Activated CD4-positive, alpha-beta T cell treated with anti-CD3 and anti-CD28 coated beads, Interleukin-2, amount 10 ng/mL, durations not matched to agents 7 days and 5 days (primary cell): Measurements from ENCODE around the gene EIF5A. TPM values are rescaled to one million over a fixed set of nuclear protein-coding genes. Genes with fewer than 3 reads are reported as not detected.
A peak's percentile ranks its signal among the peaks of the same experiment; 100 is the strongest.

Experiments
- CTCF ChIA-PET: fragments of 350-600 bp; sonication (Branson Sonifier 250); formaldehyde crosslinking; loops from one replicate; lab custom pipeline; 2021; ENCODE audit warnings: antibody characterized with exemption; lab: Charles Lee
- POLR2A ChIA-PET: fragments of 350-600 bp; sonication (Branson Sonifier 250); formaldehyde crosslinking; loops from one replicate; lab custom pipeline; 2021; ENCODE audit warnings: antibody characterized with exemption; lab: Charles Lee
- DNase-seq: peaks from one replicate; pipeline ENCODE4 v3.0.0-alpha.2; 2020
- H3K27ac Mint-ChIP-seq: one replicate; pipeline ENCODE4 v1.8.0; 2021; ENCODE audit warnings: mild to moderate bottlenecking, moderate library complexity, mixed read lengths
- H3K27me3 Mint-ChIP-seq: one replicate; pipeline ENCODE4 v1.8.0; 2021; ENCODE audit warnings: mixed read lengths
- H3K36me3 Mint-ChIP-seq: one replicate; pipeline ENCODE4 v1.8.0; 2021; ENCODE audit warnings: low read depth, mixed read lengths
- H3K4me1 Mint-ChIP-seq: one replicate; pipeline ENCODE4 v1.8.0; 2021; ENCODE audit warnings: mixed read lengths
- H3K4me3 Mint-ChIP-seq: one replicate; pipeline ENCODE4 v1.8.0; 2021; ENCODE audit warnings: mild to moderate bottlenecking, moderate library complexity, mixed read lengths
- H3K9me3 Mint-ChIP-seq: one replicate; pipeline ENCODE4 v1.8.0; 2021; ENCODE audit warnings: mixed read lengths
- total RNA-seq, 2 experiments: library from RNA; stranded (reverse); gene quantifications; one replicate each; pipeline ENCODE4 v1.2.3, GENCODE V29; 2021

Gene EIF5A
- total RNA-seq, 2 experiments from 2014 or later = 470 to 502 TPM

DNA sequence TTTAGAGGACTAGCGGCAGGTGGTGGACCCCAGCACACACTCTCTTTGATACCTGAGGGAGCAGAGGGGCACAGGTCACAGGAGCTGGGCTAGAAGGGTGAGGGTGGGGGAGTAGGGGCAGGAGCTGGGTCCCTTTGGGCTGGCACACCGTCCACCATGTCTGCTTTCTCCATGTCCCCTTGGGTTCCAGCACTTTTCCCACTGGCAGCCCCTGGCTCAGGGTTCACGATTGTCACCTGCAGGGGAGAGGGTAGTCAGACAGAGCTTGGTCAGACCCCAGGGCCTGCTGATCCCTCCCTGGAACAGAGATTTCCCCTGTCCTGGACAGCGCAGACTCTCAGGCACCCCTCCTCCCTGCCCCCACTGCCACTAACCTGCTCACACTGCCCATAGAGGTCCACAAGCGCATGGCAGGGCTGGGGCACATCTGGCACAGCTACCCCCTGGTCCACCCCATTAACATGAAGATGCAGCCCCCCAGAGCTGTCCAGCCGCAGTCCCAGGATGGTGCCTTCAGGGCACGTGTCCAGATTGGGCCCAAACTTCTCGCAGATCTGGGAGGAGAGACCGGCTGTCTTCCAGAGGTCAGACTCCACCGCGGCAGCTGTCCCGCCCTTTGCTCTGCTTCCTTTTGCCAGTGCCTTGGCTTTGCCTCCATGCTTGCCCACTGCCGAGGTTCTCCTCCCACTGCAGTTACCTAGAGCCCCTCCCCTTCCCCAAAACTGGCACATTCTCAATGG, 10.9 kb downstream of the EIF5A start:
- peaks cover 40% of the 10 kb centered on the region for H3K36me3 Mint-ChIP-seq
- no peak for DNase-seq
- H3K4me3 Mint-ChIP-seq = no peak overlapping the region
- POLR2A ChIA-PET = no interaction called here
- peaks cover 20% of the 10 kb centered on the region for H3K4me1 Mint-ChIP-seq
- H3K27ac Mint-ChIP-seq = no peak overlapping the region
- no peaks in the 10 kb centered on the region for H3K9me3 Mint-ChIP-seq
- CTCF ChIA-PET = interaction anchor here (0.7 to 1.7 kb wide), 5 partner anchors 9 to 117 kb away, joined by 3 to 4 read pairs (median 3); partner anchors contain the start of genes ACAP1, NEURL4 and SLC2A4
- H3K27me3 Mint-ChIP-seq = no peaks in the 10 kb centered on the region

DNA sequence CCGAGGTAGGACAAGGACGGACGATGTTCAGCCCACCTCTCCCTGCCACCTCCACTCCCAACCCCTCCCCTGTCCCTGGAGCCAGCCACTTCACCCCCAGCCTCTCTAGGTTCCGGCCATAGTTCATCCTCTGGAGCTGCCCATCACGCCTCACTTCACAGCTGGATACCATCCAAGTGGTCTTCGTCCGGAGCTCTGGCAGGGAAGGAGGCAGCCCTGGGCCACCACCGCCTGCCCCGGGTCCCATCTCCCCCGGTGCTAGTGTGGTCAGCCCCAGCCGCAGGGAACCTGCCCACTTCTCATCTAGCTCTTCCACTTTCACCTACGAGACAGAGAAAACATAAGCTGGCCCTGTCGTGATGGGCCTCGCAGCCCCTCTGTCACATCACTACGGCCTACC, 14.0 kb downstream of the EIF5A start:
- POLR2A ChIA-PET = interaction anchor here (1.1 kb wide), 1 partner anchor 8 kb away, joined by 3 read pairs; the partner anchor contains the start of gene NEURL4
- CTCF ChIA-PET = interaction anchor here (0.9 to 1.6 kb wide), 7 partner anchors 8 to 236 kb away, joined by 3 to 12 read pairs (median 3); partner anchors contain the start of genes ACAP1 and TNFSF13
- peaks cover 9% of the 10 kb centered on the region for H3K4me1 Mint-ChIP-seq
- no peak for DNase-seq
- H3K27me3 Mint-ChIP-seq = no peaks in the 10 kb centered on the region
- H3K27ac Mint-ChIP-seq = no peak overlapping the region
- H3K36me3 Mint-ChIP-seq = peaks cover 30% of the 10 kb centered on the region
- H3K4me3 Mint-ChIP-seq = no peak overlapping the region
- H3K9me3 Mint-ChIP-seq = no peaks in the 10 kb centered on the region

DNA sequence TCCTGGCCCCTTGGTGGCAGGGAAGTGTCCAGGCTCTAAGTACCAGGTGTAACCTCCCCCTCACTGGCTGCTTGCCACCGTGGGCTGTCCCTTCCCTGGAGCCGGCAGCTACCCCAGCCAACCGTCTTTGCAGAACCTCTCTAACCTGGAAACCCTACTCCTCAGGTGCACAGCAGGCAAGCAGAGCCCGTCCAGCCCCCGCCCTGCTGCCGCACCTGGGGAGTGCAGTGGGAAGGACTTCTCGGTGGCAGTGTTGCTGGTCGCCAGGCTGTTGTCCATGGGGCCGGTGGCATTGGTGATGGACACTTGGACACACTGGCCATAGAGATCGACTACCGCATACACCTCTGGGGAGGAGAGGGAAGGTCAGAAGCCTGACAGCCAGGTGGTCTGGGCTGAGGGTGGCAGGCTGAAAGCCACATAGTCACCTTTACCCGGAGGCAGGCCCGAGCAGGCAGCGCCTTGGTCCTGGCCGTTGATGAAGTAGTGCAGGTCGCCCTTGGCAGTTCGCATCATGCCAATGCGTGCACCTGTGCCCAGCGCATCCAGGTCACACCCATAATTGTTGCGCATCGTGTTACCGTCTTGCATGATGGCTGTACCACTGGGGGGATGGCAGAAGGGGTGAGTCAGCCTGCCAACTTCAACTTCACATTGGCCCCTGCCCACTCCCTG, 15.2 kb downstream of the EIF5A start:
- no peak for DNase-seq
- H3K9me3 Mint-ChIP-seq = no peaks in the 10 kb centered on the region
- ChIA-PET CTCF (interaction anchor here (0.7 to 1.7 kb wide), 7 partner anchors 9 to 235 kb away, joined by 3 to 12 read pairs (median 4); partner anchors contain the start of genes ACAP1 and TNFSF13), POLR2A (no interaction called here)
- H3K27ac Mint-ChIP-seq = no peak overlapping the region
- H3K4me3 Mint-ChIP-seq = no peak overlapping the region
- H3K4me1 Mint-ChIP-seq = peaks cover 18% of the 10 kb centered on the region
- H3K36me3 Mint-ChIP-seq = peaks cover 34% of the 10 kb centered on the region
- no peaks in the 10 kb centered on the region for H3K27me3 Mint-ChIP-seq

DNA sequence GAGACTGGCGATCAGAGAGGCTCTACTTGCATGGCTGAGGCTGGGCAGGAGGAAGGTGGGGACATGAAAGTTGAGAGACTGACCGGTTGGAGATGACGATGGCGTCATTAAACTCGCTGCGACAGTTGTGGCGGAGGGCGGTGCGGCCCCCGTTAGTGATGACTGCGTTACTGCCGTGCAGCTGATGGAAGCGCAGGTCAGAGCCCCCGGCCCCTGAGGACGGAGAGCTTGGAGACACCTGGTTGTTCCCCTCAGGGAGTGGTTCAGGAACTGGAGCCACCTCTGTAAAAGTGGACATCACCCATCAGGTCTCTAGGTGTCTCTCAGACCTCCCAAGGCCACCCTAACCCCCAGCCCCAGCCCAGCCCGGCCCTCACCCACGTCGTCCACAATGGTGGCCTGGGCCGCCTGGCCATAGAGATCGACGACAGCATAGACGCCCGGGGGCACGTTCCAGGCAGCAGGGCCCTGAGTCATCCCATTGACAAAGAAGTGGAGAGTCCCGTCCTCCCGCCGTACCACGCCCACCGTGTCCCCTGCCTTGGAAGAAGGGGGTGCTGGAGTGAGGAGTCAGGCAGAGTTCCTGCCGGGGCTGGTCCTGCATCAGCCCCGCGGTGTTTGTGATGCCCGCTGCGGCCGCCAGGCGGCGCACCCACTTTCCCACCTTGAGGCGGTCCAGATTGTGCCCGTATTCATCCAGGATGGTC, 16.5 kb downstream of the EIF5A start:
- H3K9me3 Mint-ChIP-seq = no peaks in the 10 kb centered on the region
- peaks cover 30% of the 10 kb centered on the region for H3K4me1 Mint-ChIP-seq
- ChIA-PET POLR2A (no interaction called here), CTCF (interaction anchor here (0.7 to 2.1 kb wide), 4 partner anchors 9 to 138 kb away, joined by 3 to 11 read pairs (median 6); partner anchors contain the start of gene GPS2)
- no peak overlapping the region for H3K27ac Mint-ChIP-seq
- peak; percentile 71 for DNase-seq
- H3K27me3 Mint-ChIP-seq = no peaks in the 10 kb centered on the region
- no peak overlapping the region for H3K4me3 Mint-ChIP-seq
- H3K36me3 Mint-ChIP-seq = peaks cover 28% of the 10 kb centered on the region

DNA sequence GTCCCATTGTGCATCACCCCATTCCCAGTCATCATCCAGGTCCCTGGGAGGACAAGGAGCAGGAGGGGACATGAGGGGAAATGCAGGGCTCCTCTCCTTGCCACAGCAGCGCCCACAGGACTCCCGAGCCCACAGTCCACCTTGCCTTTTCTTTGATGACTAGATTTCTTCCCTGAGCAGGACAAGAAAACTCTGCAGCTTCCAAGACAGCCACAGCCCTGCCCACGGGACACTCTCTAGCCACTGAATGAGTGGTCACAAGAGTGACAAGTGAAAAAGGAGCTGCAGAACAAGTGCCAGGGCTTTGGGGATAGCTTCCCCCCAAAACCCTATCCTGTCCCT, 17.0 kb downstream of the EIF5A start:
- peaks cover 31% of the 10 kb centered on the region for H3K4me1 Mint-ChIP-seq
- H3K36me3 Mint-ChIP-seq = peaks cover 28% of the 10 kb centered on the region
- H3K9me3 Mint-ChIP-seq = no peaks in the 10 kb centered on the region
- H3K27me3 Mint-ChIP-seq = no peaks in the 10 kb centered on the region
- no peak overlapping the region for H3K27ac Mint-ChIP-seq
- DNase-seq = no peak
- ChIA-PET CTCF (interaction anchor here (0.8 to 2.1 kb wide), 3 partner anchors 9 to 65 kb away, joined by 4 to 11 read pairs (median 5); partner anchors contain the start of gene GPS2), POLR2A (no interaction called here)
- no peak overlapping the region for H3K4me3 Mint-ChIP-seq

DNA sequence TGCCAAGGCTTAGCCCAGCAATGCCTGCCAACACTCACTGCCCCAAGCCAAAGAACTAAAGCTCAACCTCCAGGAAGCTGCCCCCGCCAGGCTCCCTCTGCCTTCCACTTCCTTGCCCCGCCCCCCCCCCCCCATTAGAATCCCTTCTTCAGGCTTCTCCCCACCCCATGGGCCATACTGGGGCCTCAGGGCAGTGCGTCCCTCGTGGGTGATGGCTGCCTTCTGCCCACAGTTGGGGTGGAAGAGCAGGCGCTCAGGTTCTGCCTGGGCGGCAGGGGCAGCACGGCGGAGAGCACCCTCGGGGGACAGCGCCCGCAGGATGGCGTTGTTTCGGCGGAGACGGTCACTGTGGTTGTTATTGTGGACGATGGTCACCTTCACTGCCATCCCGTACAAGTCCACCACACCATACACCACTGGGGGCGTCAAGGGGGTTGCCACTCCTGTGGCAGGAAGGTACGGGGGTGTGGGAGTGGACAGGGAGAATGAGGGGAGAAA, 17.7 kb downstream of the EIF5A start:
- no peak for DNase-seq
- Mint-ChIP-seq H3K36me3 (peaks cover 28% of the 10 kb centered on the region), H3K9me3 (no peaks in the 10 kb centered on the region), H3K27ac (no peak overlapping the region), H3K27me3 (no peaks in the 10 kb centered on the region), H3K4me1 (peaks cover 38% of the 10 kb centered on the region), H3K4me3 (no peak overlapping the region)
- ChIA-PET POLR2A (no interaction called here), CTCF (interaction anchor here (0.8 to 2.1 kb wide), 3 partner anchors 10 to 65 kb away, joined by 4 to 11 read pairs (median 5); partner anchors contain the start of gene GPS2)

DNA sequence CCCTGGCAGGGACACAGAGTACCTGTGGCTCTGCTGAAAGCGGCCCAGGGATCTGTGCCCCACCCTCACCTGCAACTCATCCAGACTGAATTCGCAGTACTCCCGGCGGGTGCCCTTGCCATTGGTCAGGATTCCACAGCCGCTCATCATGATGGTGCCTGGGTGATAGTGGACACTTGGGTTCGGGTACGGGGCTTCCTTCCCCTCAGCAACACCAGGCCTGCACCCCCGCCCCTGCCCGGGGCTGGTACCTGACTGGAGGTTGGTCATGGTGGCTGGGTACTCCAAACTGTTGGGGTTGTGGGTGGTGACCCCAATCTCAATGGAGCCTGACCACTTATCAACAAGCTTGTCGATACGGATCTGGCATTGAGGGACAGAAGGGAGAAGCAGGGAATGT, 18.8 kb downstream of the EIF5A start:
- H3K36me3 Mint-ChIP-seq = peaks cover 23% of the 10 kb centered on the region
- no peaks in the 10 kb centered on the region for H3K9me3 Mint-ChIP-seq
- DNase-seq = no peak
- H3K27ac Mint-ChIP-seq = no peak overlapping the region
- ChIA-PET CTCF (interaction anchor here (0.9 to 2.1 kb wide), 5 partner anchors 8 to 107 kb away, joined by 3 to 11 read pairs (median 4); partner anchors contain the start of genes ACAP1 and GPS2), POLR2A (no interaction called here)
- peaks cover 42% of the 10 kb centered on the region for H3K4me1 Mint-ChIP-seq
- no peak overlapping the region for H3K4me3 Mint-ChIP-seq
- no peaks in the 10 kb centered on the region for H3K27me3 Mint-ChIP-seq

DNA sequence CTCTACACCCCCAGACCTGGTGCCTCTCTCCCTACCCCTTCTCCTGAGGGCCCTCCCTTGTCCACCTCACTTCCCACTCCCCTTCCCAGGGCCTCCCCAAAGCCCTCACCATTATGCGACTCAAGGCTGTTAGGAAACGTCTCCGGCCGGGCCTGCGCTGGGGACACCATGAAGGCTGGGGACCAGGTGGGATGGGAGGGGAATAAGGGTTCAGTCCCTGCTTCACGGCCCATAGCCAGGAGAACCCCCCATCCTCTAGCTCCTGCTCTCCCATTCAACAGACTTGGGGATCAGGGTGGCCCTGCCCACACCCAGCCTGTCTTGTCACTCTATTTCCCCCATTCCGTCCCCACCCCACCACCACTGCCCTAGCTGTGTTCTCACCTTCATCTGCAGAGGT, 19.6 kb downstream of the EIF5A start:
- Mint-ChIP-seq H3K4me1 (peaks cover 46% of the 10 kb centered on the region), H3K27me3 (no peaks in the 10 kb centered on the region), H3K36me3 (peaks cover 17% of the 10 kb centered on the region), H3K27ac (no peak overlapping the region), H3K9me3 (no peaks in the 10 kb centered on the region), H3K4me3 (no peak overlapping the region)
- CTCF ChIA-PET = interaction anchor here (0.6 to 2.1 kb wide), 5 partner anchors 9 to 108 kb away, joined by 3 to 7 read pairs (median 4); partner anchors contain the start of gene ACAP1
- DNase-seq = no peak
- POLR2A ChIA-PET = no interaction called here

DNA sequence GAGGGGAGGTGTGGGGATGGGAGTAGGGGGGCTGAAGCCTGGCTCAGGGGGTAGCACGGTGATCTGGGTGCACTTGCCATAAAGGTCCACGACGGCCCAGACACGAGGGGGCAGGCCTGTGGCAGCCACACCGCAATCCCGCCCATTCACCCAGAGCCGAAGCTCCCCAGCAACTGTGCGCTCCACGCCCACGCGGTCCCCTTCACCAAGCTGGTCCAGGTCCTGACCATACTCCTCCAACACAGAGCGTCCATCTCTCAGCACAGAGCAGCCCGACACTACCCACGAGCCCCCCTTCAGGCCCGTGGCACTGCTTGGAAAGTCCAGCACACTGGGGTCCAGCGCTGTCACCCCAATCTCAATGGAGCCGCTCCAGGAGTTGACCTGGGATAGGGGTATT, 20.1 kb downstream of the EIF5A start:
- H3K27me3 Mint-ChIP-seq = no peaks in the 10 kb centered on the region
- H3K4me1 Mint-ChIP-seq = peaks cover 50% of the 10 kb centered on the region
- H3K27ac Mint-ChIP-seq = no peak overlapping the region
- no peak for DNase-seq
- ChIA-PET CTCF (interaction anchor here (0.6 to 2.1 kb wide), 5 partner anchors 9 to 109 kb away, joined by 3 to 7 read pairs (median 4); partner anchors contain the start of gene ACAP1), POLR2A (no interaction called here)
- no peak overlapping the region for H3K4me3 Mint-ChIP-seq
- peaks cover 13% of the 10 kb centered on the region for H3K36me3 Mint-ChIP-seq
- H3K9me3 Mint-ChIP-seq = no peaks in the 10 kb centered on the region

DNA sequence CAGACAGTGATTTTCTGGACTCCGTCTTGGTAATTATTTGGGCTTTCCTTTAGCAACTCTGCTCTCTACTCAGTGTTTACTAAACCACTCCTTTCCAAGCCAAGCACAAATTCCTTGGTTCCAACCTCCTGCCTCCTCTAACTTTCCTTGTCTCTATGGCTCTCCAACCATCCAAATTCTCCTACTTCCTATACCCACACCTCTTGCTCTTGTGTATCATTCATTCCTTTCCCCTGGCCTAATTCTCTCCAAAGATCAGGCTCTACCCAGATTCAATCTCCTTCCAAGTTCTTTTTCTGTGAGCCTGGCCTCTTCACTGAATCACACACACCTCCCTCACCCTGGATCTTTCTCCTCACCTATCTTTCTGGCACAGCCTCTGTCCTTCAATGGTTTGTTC, 20.6 kb downstream of the EIF5A start:
- H3K4me3 Mint-ChIP-seq = peak overlapping the region; percentile 87
- peaks cover 55% of the 10 kb centered on the region for H3K4me1 Mint-ChIP-seq
- no peaks in the 10 kb centered on the region for H3K9me3 Mint-ChIP-seq
- ChIA-PET CTCF (interaction anchor here (1.0 to 2.1 kb wide), 4 partner anchors 9 to 32 kb away, joined by 3 to 7 read pairs (median 4); partner anchors contain the start of gene ACAP1), POLR2A (no interaction called here)
- peaks cover 13% of the 10 kb centered on the region for H3K36me3 Mint-ChIP-seq
- DNase-seq = no peak
- no peaks in the 10 kb centered on the region for H3K27me3 Mint-ChIP-seq
- peak overlapping the region; percentile 54 for H3K27ac Mint-ChIP-seq

DNA sequence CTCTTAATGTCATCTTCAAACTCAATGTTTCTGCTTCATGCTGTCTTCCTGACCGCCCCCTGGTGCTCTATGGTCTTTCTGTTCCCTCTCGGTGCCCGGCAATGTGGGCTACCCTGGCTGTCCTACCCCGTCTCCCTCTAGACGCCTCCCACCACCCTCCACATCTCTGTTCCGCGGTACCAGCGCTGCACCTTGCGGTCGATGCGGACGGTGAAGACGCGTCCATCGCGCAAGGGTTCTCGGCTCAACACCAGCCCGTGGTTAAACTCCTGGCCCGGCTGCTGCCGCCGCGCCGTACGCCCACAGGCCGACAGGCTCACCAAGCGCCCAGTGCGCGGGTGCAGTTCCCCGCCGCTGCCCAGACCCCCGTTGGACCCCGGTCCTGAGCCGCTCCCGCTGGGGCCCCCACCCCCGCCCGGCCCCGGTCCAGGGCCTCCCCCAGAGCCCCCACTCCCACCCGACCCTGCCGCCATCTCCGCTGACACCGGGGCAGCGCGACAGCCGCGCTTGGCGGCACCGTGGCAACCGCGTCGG, 21.5 kb downstream of the EIF5A start, which contains the start of gene NEURL4:
Gene NEURL4, minus strand, starts transcription at position 496 of the 534 bp plus-strand sequence. Its CDS starts 23 bp downstream, at position 473.
- Mint-ChIP-seq H3K27ac (peak within 1 kb of the TSS; percentile 98), H3K9me3 (no peaks in the 10 kb centered on the region), H3K36me3 (peaks cover 11% of the 10 kb centered on the region), H3K27me3 (no peaks in the 10 kb centered on the region), H3K4me1 (peaks cover 60% of the 10 kb centered on the region), H3K4me3 (peak within 1 kb of the TSS; percentile 87)
- peak; percentile 45 for DNase-seq
- ChIA-PET POLR2A (interaction anchor here (1.0 to 1.1 kb wide), 3 partner anchors 8 to 255 kb away, joined by 3 to 6 read pairs (median 3); partner anchors contain the start of genes GPS2 and MPDU1), CTCF (interaction anchor here (1.0 to 4.7 kb wide), 8 partner anchors 10 to 255 kb away, joined by 3 to 19 read pairs (median 4); partner anchors contain the start of genes MPDU1 and TMEM95)
